SHP77 (cell line): ENCODE data around the gene SMARCA4.

Experiments used
- DNase-seq, 2 experiments: peaks; one replicate each; lab custom pipeline; 2025; lab: John Stamatoyannopoulos, UW

The SMARCA4 gene

DNA sequence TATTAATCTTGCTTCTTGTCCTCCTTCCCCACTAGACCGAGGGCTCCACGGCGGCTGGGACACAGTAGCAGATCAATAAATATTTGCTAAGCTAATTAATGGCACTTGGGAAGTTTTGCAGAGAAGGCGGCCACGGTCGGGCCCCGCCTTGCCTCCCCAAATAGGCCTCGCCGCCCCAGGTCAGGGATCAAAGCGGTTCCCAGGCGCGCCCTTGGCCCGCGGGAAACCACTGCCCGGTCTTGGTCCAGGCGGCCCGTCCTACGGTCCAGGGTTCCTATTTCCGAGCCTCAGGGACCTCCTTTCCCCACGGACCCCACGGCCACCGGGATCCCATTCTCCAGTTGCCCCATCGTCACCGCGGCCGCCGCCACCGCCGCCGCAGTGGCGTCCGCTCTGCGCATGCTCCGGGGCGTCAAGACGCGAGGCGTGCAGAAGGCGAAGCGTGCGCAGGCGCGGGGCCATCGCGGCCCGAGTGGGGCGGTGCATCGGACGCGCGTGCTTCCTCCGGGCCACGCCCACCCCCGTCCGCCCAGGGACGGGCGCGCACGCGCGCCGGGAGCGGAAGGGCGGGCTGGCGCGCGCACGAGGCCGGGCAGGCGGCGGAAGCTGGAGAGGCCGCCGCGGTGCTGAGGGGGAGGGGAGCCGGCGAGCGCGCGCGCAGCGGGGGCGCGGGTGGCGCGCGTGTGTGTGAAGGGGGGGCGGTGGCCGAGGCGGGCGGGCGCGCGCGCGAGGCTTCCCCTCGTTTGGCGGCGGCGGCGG lies at the start of gene SMARCA4:
TSS of gene SMARCA4 (plus strand) at position 717 of the 759 bp plus-strand sequence. CDS start 23,122 bp downstream, outside the sequence.
- peak; percentile 87 to 92 for DNase-seq

DNA sequence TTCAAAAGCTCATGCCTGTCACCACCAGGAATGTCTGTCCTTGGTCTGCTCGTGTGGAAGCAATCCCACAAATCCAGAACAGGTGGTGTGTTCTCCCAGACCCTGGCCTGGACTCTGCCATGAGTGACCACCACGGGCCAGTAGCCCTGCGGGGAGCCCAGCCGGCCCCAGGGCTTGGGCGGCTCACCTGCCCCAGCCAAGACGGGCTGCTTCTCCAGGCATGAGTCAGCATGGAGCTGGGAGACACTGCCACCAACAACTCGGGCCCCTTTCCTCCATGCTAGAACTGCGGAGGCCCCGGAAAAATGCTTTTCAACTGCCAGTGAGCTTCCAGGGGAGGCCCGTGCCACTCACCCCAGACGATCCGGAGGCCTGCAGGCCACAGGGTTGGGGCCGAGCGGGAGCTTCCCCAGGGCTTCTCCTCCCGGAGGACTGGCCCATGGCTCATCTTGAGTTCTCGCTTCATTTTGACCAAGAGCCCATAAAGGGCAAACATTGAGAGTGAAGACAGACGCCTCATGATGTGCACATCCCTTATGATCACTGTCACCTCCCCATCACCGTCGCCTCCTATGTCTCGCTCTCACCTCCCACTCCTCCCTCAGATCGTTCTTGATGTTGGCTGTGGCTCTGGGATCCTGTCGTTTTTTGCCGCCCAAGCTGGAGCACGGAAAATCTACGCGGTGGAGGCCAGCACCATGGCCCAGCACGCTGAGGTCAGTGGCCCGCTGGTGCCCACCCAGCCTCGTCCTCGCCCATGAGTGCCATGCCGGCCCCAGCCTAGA lies 49.1 kb upstream of the SMARCA4 start:
- DNase-seq = no peak

DNA sequence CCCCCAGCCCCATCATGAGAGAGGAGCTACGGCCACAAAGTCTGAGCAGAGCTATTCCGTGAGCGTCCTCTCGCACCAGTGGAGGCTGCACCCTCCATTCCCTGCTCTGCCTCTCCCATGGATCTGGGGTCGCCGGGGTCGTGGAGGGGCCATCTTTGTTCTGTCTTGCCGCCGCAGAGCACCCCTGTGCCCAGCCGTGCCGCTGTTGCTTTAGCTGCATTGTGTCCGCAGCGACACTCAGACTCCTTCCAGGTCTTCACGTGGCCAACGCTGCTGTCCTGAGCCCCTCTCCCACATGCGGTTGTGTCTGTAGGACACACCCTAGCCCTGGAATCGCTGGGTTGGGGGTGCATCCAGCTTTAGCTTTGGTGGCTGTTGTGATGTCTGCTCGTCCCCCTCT lies 48.2 kb upstream of the SMARCA4 start:
- DNase-seq = no peak

DNA sequence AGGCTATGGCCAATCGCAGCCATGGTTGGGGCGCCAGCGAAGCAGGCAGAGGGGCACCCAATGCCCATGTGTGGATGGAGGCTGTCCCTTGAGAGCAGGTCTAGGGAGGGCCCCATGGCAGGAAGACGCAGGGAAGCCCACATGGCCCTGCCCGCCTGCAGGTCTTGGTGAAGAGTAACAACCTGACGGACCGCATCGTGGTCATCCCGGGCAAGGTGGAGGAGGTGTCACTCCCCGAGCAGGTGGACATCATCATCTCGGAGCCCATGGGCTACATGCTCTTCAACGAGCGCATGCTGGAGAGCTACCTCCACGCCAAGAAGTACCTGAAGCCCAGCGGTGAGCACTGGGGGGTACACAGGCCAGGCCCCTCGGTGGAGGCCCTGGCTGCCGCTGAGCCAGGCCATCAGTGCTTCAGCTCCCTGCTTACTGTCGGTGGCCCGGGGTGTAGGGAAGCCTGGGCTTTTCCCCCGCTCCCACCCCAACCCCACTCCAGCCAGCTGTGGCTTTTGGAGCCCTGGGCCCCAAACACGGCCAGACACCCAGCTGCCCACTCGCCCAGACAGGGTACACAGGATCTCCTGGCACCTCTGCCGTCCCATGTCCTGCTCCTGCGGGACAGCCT lies 47.0 kb upstream of the SMARCA4 start:
- DNase-seq = no peak

DNA sequence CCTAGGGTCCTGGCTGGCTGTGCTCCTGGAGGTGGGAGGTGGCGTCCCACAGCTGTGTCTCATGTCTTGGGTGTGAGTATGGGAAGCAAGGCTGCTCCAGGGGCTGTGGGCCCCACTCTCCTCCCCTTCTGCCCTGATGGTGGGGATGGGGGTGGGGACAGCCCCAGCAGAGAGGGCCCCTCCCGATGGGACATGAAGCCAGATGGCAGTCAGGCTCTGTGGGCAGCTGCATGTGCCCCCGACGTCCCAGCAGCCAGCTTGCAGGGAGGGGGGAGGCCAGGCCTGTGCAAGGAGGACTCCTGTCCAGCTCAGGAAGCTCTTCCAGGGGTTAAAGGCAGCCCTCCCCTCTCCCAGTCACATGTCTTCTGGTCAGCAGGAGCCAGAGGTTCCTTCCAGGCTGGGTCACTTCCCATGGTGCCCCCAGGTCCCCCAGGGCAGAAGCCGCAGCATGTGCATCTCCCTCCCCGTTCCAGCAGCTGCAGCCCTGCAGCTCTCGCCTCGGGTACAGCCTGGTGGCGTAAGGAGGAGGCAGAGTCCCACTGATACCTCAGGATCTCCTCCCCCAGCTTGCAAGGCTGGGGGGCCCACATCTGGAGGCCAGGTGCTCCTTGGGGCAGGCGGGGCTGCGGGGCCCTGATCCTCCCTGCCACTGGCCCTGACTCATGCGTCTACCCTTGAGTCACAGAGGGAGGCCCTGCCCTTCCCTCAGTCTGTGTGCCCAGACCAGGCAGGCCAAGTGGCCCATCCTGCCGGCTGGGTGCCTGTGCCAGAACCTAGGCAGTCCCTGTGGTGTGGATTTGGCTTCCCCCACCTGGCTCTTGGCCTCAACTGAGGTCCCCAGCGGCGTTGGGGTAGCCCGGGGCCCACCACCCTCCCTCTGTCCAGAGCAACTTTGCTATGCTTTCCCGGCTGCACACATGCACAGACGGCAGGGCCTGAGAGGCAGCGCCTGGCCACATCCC lies 45.4 kb upstream of the SMARCA4 start:
- DNase-seq = no peak

DNA sequence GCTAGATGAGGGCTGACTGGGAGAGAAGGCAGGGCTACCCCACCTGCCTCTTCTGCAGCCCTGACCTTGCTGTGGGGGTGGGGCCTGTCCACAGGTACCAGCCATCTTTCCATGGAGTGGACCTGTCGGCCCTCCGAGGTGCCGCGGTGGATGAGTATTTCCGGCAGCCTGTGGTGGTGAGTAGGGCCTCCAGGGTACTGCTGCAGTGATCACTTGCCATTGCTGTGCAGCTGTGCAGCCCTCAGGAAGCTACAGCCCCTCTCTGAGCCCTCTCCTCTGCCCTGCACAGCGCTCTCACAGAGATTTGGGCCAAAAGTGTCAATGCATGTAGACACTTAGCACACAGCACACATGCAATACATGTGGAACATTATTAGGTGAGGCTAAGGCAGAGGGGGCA lies 44.2 kb upstream of the SMARCA4 start:
- DNase-seq = no peak

DNA sequence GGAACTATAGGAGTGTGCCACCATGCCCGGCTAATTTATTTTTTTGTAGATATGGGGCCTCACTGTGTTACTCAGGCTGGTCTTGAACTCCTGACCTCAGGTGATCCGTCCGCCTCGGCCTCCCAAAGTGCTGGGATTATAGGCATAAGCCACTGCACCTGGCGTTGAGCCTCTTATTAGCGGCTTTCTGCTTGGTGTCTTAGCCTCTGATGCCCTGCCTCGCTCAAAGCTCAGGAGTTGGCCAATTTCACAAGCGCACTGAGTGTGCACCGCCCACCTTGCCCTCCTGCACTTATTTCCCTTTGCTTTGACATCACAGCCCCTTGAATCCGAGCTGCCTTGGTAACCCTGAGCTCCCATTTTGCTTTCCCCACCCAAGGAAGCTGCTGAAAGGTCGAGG lies 42.5 kb upstream of the SMARCA4 start:
- DNase-seq = no peak

DNA sequence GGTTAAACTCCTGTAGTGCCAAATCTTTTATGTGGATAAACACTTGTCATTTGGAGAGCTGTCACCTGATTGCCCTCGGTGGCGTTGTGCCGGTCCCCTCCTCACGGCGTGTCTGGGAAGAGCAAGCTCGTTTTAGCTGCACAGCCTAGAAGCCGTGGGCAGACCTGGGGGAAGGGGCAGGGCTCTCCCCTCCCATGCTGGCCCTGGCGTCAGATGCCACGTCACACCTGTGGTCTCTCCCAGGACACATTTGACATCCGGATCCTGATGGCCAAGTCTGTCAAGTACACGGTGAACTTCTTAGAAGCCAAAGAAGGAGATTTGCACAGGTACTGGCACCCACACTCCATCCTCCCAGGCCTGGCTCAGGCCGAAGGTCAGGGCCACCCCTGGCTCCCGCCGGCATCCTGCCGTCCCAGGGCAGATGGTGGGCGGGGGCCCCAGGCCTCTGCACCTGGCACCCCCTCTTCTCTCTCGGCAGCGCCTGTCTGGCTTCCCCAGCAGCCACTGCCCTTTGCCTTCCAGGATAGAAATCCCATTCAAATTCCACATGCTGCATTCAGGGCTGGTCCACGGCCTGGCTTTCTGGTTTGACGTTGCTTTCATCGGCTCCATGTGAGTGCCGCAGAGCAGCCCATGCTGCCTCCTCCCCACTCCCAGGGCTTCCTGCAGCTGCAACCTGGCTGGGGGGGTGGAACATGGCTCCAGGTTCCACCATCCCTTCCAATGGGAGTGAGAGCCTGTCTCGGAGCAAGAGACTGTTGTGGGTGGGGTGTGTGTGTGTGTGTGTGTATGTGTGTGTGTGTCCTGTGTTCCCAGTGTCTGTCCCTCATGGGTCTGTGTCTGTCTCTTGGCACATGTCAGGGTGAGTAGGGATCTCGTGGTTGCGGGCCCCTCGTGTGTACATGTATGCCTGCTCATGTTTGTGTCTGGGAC lies 41.2 kb upstream of the SMARCA4 start:
- no peak for DNase-seq

DNA sequence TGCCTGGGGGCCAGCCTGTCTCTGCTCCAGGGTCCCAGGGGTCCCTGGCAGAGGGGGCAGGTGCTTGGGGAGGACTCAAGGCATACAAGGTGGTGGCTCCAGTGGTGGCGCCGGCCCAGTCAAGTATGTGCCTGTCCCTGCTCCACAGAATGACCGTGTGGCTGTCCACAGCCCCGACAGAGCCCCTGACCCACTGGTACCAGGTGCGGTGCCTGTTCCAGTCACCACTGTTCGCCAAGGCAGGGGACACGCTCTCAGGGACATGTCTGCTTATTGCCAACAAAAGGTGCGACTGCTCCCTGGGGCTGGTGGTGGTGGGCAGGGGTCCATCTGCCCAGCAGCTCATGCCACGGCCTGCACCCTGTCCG lies 40.6 kb upstream of the SMARCA4 start:
- DNase-seq = no peak

DNA sequence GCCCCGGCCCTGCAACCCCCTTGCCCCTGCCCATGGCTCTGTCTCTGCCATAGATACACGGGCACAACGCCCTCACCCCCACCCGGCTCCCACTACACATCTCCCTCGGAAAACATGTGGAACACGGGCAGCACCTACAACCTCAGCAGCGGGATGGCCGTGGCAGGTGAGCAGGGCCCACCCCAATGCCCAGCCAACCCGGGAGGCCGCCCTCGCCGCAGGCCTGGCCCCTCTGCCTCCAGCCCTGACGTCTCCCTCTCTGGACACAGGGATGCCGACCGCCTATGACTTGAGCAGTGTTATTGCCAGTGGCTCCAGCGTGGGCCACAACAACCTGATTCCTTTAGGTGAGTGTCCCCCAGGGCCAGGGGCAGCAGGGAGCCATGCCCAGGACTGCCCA lies 40.0 kb upstream of the SMARCA4 start:
- DNase-seq = no peak

DNA sequence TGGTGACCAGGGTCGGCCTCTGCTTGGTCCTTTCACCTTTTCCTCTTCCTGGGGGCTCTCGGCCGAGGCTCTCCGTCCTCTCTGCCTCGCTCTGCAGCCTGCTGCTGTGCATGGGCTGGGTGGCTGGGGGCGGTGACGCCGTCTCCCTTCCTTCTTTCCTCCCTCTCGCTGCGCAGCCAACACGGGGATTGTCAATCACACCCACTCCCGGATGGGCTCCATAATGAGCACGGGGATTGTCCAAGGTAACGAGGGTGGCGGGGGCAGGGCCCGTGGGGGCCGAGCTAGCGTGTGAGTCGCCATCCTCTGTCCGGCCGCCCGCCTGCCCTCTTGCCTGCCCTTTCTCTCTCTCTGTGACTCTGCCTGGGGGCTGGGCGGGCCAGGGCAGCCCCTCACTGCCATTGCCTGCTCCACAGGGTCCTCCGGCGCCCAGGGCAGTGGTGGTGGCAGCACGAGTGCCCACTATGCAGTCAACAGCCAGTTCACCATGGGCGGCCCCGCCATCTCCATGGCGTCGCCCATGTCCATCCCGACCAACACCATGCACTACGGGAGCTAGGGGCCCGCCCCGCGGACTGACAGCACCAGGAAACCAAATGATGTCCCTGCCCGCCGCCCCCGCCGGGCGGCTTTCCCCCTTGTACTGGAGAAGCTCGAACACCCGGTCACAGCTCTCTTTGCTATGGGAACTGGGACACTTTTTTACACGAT lies 39.5 kb upstream of the SMARCA4 start:
- no peak for DNase-seq

DNA sequence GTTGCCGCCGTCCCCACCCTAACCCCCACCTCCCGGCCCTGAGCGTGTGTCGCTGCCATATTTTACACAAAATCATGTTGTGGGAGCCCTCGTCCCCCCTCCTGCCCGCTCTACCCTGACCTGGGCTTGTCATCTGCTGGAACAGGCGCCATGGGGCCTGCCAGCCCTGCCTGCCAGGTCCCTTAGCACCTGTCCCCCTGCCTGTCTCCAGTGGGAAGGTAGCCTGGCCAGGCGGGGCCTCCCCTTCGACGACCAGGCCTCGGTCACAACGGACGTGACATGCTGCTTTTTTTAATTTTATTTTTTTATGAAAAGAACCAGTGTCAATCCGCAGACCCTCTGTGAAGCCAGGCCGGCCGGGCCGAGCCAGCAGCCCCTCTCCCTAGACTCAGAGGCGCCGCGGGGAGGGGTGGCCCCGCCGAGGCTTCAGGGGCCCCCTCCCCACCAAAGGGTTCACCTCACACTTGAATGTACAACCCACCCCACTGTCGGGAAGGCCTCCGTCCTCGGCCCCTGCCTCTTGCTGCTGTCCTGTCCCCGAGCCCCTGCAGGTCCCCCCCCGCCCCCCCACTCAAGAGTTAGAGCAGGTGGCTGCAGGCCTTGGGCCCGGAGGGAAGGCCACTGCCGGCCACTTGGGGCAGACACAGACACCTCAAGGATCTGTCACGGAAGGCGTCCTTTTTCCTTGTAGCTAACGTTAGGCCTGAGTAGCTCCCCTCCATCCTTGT lies 38.8 kb upstream of the SMARCA4 start:
- DNase-seq = no peak

DNA sequence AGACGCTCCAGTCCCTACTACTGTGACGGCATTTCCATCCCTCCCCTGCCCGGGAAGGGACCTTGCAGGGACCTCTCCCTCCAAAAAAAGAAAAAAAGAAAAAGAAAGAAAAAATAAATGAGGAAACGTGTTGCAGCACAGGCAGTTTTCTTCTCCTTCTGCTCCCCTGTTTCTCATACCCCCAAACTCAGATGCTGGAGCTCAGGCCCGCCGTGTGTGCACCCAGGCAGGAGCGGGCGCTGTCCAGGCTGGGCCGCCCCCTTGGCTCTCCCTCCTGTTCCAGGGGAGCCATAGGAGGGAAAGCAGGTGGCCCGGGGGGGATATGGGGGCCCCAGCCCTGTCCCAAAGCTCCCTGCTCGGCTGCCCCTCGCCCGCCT lies 38.2 kb upstream of the SMARCA4 start:
- no peak for DNase-seq

DNA sequence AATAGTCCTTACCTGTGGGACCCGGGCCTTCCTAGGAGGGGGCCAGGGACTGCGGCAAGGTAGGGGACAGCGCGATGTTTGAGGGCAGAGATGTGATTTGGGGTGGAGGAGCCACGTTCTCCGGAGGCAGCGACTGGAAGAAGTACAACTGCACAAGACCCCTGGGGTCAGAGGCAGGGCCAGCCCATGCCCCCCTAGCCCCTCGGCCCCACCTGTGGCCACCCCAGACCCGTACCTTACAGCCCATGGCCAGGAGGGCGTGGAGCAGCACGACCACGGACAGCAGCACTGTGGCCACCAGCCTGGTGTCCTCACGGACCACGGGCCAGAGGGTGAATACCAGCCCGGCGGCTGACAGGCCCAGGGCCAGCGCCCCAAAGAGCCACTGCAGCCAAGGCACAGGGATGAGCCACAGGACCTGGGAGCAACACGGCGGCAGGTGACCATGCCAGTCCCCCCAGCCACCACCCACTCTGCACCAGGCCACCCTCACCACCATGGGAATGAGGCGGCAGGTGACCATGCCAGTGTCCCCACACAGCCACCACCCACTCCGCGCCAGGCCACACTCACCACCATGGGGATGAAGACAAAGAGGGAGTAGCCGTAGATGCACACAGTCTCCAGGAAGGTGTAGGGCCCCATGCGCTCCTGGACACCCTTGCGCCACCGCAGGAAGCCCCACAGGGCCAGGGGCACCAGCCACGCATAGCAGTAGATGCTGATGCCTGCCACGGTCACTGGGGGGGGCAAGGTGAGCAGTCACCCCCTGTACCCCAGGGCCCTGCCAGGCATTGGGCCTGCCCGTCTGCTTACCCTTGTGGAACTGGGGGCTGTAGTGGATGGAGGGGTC lies 37.3 kb upstream of the SMARCA4 start:
- DNase-seq = no peak

DNA sequence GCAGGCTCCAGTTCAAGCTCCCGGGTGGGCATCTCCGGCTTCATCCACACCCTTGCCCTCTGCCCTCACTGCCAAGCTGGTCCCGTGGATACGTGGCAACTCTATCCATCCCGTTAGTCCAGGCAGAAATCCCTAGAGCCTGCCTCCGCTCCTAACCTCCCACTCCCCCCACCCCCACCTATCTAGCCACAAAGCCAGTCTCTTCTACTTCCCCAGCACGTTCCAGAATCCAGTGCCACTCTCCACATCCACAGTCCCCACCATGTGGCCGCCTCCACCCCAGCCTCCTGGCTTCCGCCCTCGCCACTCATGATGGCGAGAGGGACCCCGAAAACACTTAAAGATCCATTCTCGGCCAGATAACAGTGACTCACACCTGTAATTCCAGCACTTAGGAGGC lies 36.2 kb upstream of the SMARCA4 start:
- DNase-seq = no peak

DNA sequence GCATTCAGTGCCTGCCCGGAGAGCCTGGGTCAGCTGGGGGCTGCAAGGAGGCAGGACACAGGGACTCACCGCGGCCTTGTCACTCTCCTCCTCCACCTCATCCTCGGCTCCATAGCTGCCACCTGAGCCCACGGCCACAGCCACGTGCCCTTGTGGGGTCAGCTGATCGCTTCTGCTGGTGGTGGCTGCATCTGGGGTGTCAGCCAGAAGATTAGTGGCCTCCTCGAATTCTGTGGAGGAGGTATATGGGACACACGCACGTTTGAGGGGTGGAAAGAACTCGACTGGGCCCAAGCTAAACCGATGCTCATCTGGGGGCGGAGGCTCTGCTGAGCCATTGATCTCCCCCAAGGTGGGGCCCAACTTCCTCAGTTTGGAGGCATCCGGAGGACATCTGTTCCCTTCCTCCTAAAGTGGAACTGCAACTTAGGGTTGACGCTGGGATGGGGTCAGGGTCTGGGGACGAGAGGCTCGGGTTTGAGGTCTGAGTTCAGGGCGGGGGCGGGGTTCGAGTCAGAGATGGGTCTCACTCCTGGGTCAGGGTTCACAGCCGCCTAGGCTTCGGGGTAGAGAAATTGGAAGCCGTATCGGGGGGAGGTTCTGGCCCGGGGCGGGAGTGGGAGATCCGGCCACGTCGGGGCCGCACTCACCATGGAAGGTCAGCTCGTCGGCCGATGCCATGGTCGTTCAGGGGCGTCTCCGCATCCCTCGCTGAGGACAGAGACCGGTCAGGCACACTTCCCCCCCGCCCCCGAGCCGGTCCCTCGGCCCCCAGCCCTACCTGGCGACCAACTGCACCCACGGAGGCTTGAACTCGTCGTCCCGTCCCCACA lies 32.9 kb upstream of the SMARCA4 start:
- DNase-seq = no peak

DNA sequence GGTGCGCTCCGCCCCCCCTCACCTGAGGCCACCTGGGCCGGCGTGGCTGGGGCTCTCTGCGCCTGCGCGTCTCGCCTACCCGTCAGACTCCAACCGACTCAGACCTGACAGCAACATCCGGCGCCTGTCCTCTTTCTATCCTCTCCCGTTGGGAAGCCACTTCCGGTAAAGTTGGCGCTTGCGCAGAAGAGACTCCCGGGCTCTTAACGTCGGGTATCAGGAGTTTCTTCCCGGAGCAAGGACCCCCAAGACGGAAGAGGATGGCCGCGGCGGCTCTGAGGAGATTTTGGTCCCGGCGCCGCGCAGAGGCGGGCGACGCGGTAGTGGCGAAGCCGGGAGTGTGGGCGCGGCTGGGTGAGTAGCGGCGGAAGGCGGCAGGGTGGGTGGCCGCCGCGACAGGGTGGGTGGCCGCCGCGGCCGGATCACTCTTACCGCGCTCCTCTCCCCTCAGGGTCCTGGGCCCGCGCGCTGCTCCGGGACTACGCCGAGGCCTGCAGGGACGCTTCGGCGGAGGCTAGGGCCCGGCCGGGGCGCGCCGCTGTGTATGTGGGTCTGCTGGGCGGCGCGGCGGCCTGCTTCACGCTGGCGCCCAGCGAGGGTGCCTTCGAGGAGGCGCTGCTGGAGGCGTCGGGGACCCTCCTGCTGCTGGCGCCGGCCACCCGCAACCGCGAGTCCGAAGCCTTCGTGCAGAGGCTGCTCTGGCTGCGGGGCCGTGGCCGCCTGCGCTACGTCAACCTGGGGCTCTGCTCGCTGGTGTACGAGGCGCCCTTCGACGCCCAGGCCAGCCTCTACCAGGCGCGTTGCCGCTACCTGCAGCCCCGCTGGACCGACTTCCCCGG lies 32.0 kb upstream of the SMARCA4 start, which contains the start of the genes TIMM29 and YIPF2:
TSS of gene TIMM29 (plus strand) at position 249 of the 839 bp plus-strand sequence. CDS start at position 261, 12 bp downstream.
TSS of gene YIPF2 (minus strand) at position 77 of the 839 bp plus-strand sequence. CDS start 229 bp downstream, outside the sequence.
- peak; percentile 97 to 98 for DNase-seq
